SK-MEL-5 (cell line): ENCODE results near the gene C1GALT1. TPM values are rescaled to one million over a fixed set of nuclear protein-coding genes. Genes with fewer than 3 reads are reported as not detected.

Experiments used
- DNase-seq: peaks from one replicate; pipeline ENCODE4 v3.0.0-alpha.2; 2016; ENCODE audit warnings: low read depth, low spot score
- in situ Hi-C: cut with HindIII; loops from 2 replicates; pipeline ENCODE4 v1.10.0; 2016; ENCODE audit warnings: low sequenced_read_pairs, high pct_unique_total_duplicates, low pct_unique_long_range_greater_than_20kb
- total RNA-seq: library from RNA; depleted of rRNA; stranded (reverse); fragments of >200 nt; shearing (Covaris generic); gene quantifications from 2 replicates; pipeline ENCODE4 v1.2.3, GENCODE V29; 2014

The C1GALT1 gene
- total RNA-seq, 1 experiment from 2014 or later, result 70.8 TPM

DNA sequence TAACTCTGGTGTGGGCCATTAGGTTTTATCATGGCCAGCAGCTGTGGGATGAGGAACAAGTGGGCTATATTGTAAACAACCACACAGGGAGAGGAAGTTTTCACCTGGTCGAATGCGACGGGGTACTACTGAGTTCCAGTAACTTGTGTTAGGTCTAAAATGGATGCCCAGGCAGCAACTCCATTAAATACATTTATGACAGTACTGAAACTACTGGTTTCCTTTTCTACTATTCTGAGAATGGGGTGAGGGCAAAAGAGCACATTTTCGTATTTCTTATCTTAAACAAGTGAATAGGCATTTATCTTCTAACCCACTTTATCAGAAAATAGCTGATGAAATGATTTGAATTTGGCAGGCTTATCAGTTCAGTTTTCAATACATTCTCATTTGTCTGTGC is 109.7 kb downstream of the C1GALT1 start:
- DNase-seq, result no peak
- in situ Hi-C loops, result no loop called here

DNA sequence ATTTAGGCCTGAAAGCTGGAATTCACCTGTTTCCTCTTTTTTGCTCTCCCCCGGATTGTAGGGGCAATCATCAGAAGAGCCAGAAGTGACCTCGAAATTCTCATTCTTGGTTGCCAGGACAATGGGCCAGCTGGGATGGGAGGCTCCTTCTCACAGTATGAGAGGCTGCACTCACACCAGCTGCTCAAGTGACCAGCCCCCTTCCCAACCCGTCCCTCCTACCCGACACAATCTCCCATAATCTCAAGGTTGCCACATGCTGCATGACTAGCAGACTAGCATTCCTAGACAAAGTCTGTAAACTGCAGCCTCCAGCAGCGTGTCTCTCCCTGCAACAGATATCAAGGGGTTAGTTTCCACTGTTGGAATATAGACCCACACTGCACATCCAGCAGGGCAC is 110.3 kb downstream of the C1GALT1 start:
- no peak for DNase-seq
- in situ Hi-C loops, result no loop called here

DNA sequence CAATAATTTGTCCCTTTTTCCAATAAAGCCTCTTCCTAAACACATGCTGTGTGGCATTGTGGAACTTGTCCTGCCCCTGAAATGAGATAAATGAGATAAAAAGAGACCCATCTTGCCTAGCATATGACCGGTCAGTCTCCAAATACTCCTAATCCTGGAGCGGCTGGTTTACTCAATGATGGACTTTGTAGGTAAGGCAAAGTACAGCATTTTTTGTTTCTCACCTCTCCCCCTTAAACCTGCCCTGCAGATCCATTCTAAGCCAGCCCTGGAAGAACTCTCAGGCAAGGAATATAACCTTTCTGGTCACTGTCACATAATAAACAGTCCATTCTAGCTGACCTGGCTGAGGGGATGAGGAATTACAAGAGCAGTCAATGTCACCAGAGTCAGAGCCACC is 110.7 kb downstream of the C1GALT1 start:
- in situ Hi-C loops, result no loop called here
- no peak for DNase-seq

DNA sequence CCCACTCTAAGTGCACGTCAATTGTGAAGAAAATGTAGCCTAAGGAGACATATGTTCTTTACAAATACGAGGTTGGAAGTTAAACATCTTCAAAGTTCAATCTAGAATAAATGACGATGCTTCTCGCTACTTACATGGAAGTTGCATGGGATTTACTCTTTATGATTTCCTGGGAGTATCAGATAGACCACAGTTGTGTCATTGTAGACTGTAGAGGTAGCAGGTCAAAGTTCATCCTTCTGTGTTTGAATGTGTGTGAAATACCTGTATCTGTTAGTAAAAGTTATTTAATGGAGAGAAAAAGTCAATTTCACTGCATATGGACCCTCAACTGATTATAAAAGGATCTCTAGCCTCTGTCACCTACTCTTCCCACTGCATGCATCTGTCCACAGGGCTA is 112.6 kb downstream of the C1GALT1 start:
- in situ Hi-C loops, result no loop called here
- no peak for DNase-seq
